DOHH2 (cell line): ENCODE results near the gene FAM171A1.

Source experiments
- H3F3A ChIP-seq: fragments of 200-600 bp; sonication (generic), shearing (Covaris generic); 2 replicates; pipeline ENCODE4 v1.6.0; 2016; ENCODE audit warnings: antibody characterized with exemption, mild to moderate bottlenecking; ENCODE audit not compliant: control insufficient read depth, insufficient read depth
- H3K27ac ChIP-seq: fragments of 200-600 bp; sonication (generic); 2 replicates; pipeline ENCODE4 v1.5.1; 2014; ENCODE audit warnings: low read depth, mild to moderate bottlenecking, low read length, moderate library complexity
- H3K27me3 ChIP-seq: fragments of 200-600 bp; sonication (generic); 2 replicates; pipeline ENCODE4 v1.6.1; 2014; ENCODE audit warnings: mild to moderate bottlenecking, low read length, mixed read lengths; ENCODE audit not compliant: control insufficient read depth
- H3K36me3 ChIP-seq: fragments of 200-600 bp; sonication (generic); 2 replicates; pipeline ENCODE4 v1.6.1; 2014; ENCODE audit warnings: mild to moderate bottlenecking, low read length, moderate library complexity, mixed read lengths; ENCODE audit not compliant: control insufficient read depth
- H3K4me1 ChIP-seq: fragments of 200-600 bp; sonication (generic); 2 replicates; pipeline ENCODE4 v1.6.1; 2014; ENCODE audit warnings: mild to moderate bottlenecking, low read length, mixed read lengths; ENCODE audit not compliant: control insufficient read depth
- H3K4me2 ChIP-seq: fragments of 200-600 bp; sonication (generic); 2 replicates; pipeline ENCODE4 v1.6.0; 2014; ENCODE audit warnings: mild to moderate bottlenecking, low read length, moderate library complexity
- H3K4me3 ChIP-seq: fragments of 200-600 bp; sonication (generic); 2 replicates; pipeline ENCODE4 v1.5.1; 2014; ENCODE audit warnings: mild to moderate bottlenecking, low read length, mixed read lengths
- H3K79me2 ChIP-seq: fragments of 200-600 bp; sonication (generic); 2 replicates; pipeline ENCODE4 v1.6.1; 2014; ENCODE audit warnings: mild to moderate bottlenecking, low read length, mixed read lengths; ENCODE audit not compliant: control insufficient read depth
- H3K9me2 ChIP-seq: fragments of 200-600 bp; sonication (generic); replicated peaks from 2 replicates; pipeline ENCODE4 v1.6.1; 2014; ENCODE audit warnings: mild to moderate bottlenecking, low read length, mixed read lengths; ENCODE audit not compliant: control insufficient read depth
- H3K9me3 ChIP-seq: fragments of 200-600 bp; sonication (generic); 2 replicates; pipeline ENCODE4 v1.6.1; 2014; ENCODE audit warnings: antibody characterized with exemption, low read length, mixed read lengths; ENCODE audit not compliant: control insufficient read depth, insufficient read depth
- H4K20me1 ChIP-seq: fragments of 200-600 bp; sonication (generic); 2 replicates; pipeline ENCODE4 v1.6.0; 2014; ENCODE audit warnings: low read depth, mild to moderate bottlenecking, antibody characterized with exemption, low read length, moderate library complexity; ENCODE audit not compliant: control insufficient read depth, insufficient read depth
- CTCF ChIP-seq: fragments of 200-600 bp; sonication (generic); IDR thresholded peaks from one replicate; pipeline ENCODE4 v1.5.1; 2014; ENCODE audit warnings: antibody characterized with exemption, mild to moderate bottlenecking, low read depth, low read length; ENCODE audit not compliant: poor library complexity, severe bottlenecking
- EZH2phosphoT487 ChIP-seq: fragments of 200-600 bp; sonication (generic); IDR thresholded peaks from 2 replicates; pipeline ENCODE4 v1.6.1; 2017; ENCODE audit warnings: borderline replicate concordance, mild to moderate bottlenecking, antibody characterized with exemption, low read length, moderate library complexity, mixed read lengths

Gene FAM171A1

GRCh38 chr10:15263657-15264323, 107.3 kb downstream of the FAM171A1 start:
- no peak overlapping the region for H3K4me2 ChIP-seq
- H3F3A ChIP-seq, result no peaks in the 10 kb centered on the region
- H3K27me3 ChIP-seq, result peaks cover 13% of the 10 kb centered on the region; the same call in 1 of the 2 replicates
- H3K9me3 ChIP-seq, result no peaks in the 10 kb centered on the region
- no peaks in the 10 kb centered on the region for H3K36me3 ChIP-seq
- H3K27ac ChIP-seq, result no peak overlapping the region
- TF ChIP-seq CTCF (no peak), EZH2phosphoT487 (no peak)
- H3K9me2 ChIP-seq, result no peaks in the 10 kb centered on the region
- no peak overlapping the region for H3K4me3 ChIP-seq
- no peaks in the 10 kb centered on the region for H3K4me1 ChIP-seq
- H4K20me1 ChIP-seq, result no peaks in the 10 kb centered on the region
- H3K79me2 ChIP-seq, result no peaks in the 10 kb centered on the region

- H3K9me3 ChIP-seq, result no peaks in the 10 kb centered on the region
- no peak overlapping the region for H3K4me3 ChIP-seq
- no peaks in the 10 kb centered on the region for H3F3A ChIP-seq
- H3K36me3 ChIP-seq, result no peaks in the 10 kb centered on the region
- no peak overlapping the region for H3K27ac ChIP-seq
- H3K4me2 ChIP-seq, result no peak overlapping the region
- TF ChIP-seq EZH2phosphoT487 (no peak), CTCF (peak; percentile 15)
- peaks cover 13% of the 10 kb centered on the region; the same call in 1 of the 2 replicates for H3K27me3 ChIP-seq
- no peaks in the 10 kb centered on the region for H3K4me1 ChIP-seq
- no peaks in the 10 kb centered on the region for H3K79me2 ChIP-seq
- no peaks in the 10 kb centered on the region for H4K20me1 ChIP-seq
- no peaks in the 10 kb centered on the region for H3K9me2 ChIP-seq
Observed at GRCh38 chr10:15262036-15262713, 108.9 kb downstream of the FAM171A1 start.

- Histone ChIP-seq H3F3A (no peaks in the 10 kb centered on the region), H3K4me2 (no peak overlapping the region), H3K79me2 (no peaks in the 10 kb centered on the region), H3K27ac (no peak overlapping the region), H3K36me3 (no peaks in the 10 kb centered on the region), H4K20me1 (no peaks in the 10 kb centered on the region), H3K27me3 (peaks cover 16% of the 10 kb centered on the region; the same call in 1 of the 2 replicates), H3K9me2 (no peaks in the 10 kb centered on the region), H3K4me1 (peaks cover 7% of the 10 kb centered on the region), H3K4me3 (no peak overlapping the region), H3K9me3 (no peaks in the 10 kb centered on the region)
- no peak for TF ChIP-seq EZH2phosphoT487
- TF ChIP-seq CTCF, result no peak
Observed at GRCh38 chr10:15259136-15259535, 112.0 kb downstream of the FAM171A1 start.
